ENCODE data around the gene SLC27A5. TPM values are rescaled to one million over a fixed set of nuclear protein-coding genes. Genes with fewer than 3 reads are reported as not detected.

SLC27A5 gene
- total RNA-seq, 1 donor from 2014 or later, result 14.8 TPM

- DNase-seq (ENCODE audit: low read depth), result no peak
- TF ChIP-seq CTCF (conservative IDR thresholded peaks at IDR 0.05; ENCODE audit: low read depth, low read length), result no peak
- H3K4me3 ChIP-seq (ENCODE audit: low read depth, low read length), result no peak overlapping the region
Measured at GRCh38 chr19:58548859-58549663, 37.3 kb upstream of the SLC27A5 start.

- no peak for TF ChIP-seq CTCF (conservative IDR thresholded peaks at IDR 0.05; ENCODE audit: low read depth, low read length)
- H3K4me3 ChIP-seq (ENCODE audit: low read depth, low read length), result no peak overlapping the region
- no peak for DNase-seq (ENCODE audit: low read depth)
Measured at GRCh38 chr19:58547323-58548312, 35.8 kb upstream of the SLC27A5 start.

GRCh38 chr19:58546019-58546530, 34.3 kb upstream of the SLC27A5 start:
- no peak for TF ChIP-seq CTCF (conservative IDR thresholded peaks at IDR 0.05; ENCODE audit: low read depth, low read length)
- no peak for DNase-seq (ENCODE audit: low read depth)
- peak overlapping the region; percentile 70 for H3K4me3 ChIP-seq (ENCODE audit: low read depth, low read length)

GRCh38 chr19:58545286-58546018, 33.7 kb upstream of the SLC27A5 start:
- TF ChIP-seq CTCF (conservative IDR thresholded peaks at IDR 0.05; ENCODE audit: low read depth, low read length), result no peak
- H3K4me3 ChIP-seq (ENCODE audit: low read depth, low read length), result peak overlapping the region; percentile 70

GRCh38 chr19:58544591-58545285, 32.9 kb upstream of the SLC27A5 start:
- peak overlapping the region; percentile 70 for H3K4me3 ChIP-seq (ENCODE audit: low read depth, low read length)
- no peak for TF ChIP-seq CTCF (conservative IDR thresholded peaks at IDR 0.05; ENCODE audit: low read depth, low read length)
- DNase-seq (ENCODE audit: low read depth), result no peak

More at GRCh38 chr19:58545286-58546018, 33.7 kb upstream of the SLC27A5 start:
- no peak for DNase-seq (ENCODE audit: low read depth)
